Activated CD8-positive, alpha-beta memory T cell treated with anti-CD3 and anti-CD28 coated beads for 48 hours (primary cell): ENCODE results near the gene ZSCAN5A.
"Not testable (repeated sequence)": the region's sequence is repeated elsewhere in the genome, so short reads cannot be mapped to it uniquely, and the experiment has no call there.

Experiments used
- DNase-seq, 3 experiments: peaks; one replicate each; pipeline ENCODE4 v3.0.0-alpha.2; 2020; ENCODE audit warnings: low read depth in 2 of 3, low spot score in 2 of 3

Gene ZSCAN5A

DNA sequence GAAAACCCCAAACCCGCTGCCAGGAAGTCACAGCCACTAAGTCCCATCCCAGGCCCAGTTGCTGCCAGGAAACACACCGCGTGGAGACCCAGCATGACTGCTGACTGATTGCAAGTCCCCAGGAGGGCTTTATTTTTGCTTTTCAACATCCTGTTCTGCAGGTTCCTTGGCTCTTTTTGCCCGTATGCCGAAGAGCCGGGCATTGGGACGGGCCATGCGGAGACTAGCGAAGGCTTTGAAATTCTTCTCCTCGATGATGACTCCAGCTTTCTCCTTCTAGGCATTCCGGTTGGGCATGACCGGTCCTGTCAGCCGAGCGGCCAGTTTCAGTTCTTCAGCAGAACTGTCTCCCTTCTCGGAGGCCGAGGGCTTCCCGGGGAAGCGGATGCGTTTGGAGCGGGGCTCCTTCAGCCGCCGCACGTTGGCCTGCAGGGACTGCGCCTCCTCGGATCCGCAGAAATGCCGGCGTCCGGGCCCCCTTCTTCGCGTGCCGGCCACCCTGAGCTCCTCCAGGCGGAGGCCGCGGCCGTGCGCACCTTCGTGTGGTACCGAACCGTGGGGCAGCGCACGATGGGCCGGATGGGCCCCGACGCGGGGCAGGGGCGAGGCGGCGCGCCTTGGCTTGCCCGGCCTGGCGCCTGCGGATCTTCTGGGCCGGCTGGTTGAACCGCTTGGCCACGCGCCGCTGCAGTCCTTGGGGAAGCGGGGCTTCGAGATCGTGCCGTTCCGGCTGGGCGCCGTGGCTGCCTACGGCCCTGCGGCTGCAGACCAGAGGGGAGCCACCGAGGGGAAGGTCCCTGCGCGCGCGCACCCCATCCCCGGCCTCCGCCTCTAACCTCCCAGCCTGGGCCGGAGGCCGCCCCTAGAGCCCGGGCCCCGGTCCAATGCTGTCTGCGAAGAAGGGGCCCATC lies 97.3 kb downstream of the ZSCAN5A start:
- no peak for DNase-seq

GRCh38 chr19:56211718-56212117 lies 102.9 kb downstream of the ZSCAN5A start:
- no peak for DNase-seq

DNA sequence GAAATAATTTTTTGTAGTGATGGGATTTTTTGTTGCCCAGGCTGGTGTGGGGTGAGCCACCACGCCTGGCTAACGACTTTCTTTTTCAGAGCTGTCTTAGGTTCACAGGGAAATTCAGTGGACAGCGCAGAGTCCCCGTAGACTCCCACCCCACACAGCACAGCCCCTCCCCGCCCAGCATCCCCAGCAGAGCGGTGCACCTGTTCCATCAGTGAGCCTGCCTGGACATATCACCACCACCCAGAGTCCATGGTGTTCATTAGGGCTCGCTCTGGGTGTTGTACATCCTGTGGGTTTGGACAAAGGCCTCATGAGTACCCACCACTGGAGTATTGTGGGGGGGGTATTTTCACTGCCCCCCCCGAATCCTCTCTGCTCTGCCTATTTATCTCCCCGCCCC lies 104.6 kb downstream of the ZSCAN5A start:
- not testable (repeated sequence) for DNase-seq

DNA sequence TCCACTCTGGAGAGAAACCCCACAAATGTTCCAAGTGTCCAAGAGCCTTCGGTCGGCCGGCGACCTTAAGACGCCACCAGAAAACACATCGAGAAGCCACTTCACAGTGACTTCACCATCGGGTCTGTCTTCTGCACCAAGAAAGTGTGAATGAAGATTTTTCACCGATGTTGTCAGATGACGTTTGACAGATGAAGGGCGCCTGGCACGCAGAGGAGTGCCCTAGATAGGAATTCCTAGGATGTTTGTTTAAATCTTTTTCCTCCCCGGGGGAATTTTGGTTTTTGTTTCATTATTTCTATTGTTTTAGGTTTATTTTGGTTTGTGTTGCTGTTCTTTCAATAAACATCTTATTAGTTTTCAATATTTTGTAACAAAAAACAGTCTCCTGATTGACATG lies 105.5 kb downstream of the ZSCAN5A start:
- DNase-seq = no peak

GRCh38 chr19:56207581-56207980 lies 107.1 kb downstream of the ZSCAN5A start:
- not testable (repeated sequence) for DNase-seq

- no peak for DNase-seq
These were observed 112.7 kb downstream of the ZSCAN5A start, which contains the start of gene ZSCAN5C for GRCh38 chr19:56201973-56202372. Gene ZSCAN5C (plus strand): TSS chr19:56202273. CDS start chr19:56205914, 3,641 bp downstream.

DNA sequence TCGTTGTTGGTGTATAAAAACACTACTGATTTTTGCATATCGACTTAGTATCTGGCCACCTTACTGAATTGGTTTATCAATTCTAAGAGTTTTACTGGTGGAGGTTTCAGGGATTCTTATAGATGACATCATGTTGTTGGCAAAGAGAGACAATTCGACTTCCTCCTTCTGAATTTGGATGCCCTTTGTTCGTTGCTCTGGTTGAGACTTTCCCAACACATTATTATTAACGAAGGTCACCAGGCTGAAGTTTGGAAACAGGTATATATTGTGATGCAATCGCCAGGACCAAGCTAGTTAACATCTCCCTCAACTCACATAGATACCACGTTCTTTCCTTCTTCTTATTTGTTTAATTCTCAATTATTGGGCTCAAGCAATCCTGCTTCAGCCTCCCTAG lies 115.0 kb downstream of the ZSCAN5A start:
- DNase-seq = no peak

GRCh38 chr19:56197646-56198045 lies 117.0 kb downstream of the ZSCAN5A start, which contains the start of gene ZSCAN5B:
Gene ZSCAN5B (minus strand): TSS chr19:56197783. CDS start chr19:56193052, 4,731 bp downstream.
- DNase-seq = not testable (repeated sequence)

DNA sequence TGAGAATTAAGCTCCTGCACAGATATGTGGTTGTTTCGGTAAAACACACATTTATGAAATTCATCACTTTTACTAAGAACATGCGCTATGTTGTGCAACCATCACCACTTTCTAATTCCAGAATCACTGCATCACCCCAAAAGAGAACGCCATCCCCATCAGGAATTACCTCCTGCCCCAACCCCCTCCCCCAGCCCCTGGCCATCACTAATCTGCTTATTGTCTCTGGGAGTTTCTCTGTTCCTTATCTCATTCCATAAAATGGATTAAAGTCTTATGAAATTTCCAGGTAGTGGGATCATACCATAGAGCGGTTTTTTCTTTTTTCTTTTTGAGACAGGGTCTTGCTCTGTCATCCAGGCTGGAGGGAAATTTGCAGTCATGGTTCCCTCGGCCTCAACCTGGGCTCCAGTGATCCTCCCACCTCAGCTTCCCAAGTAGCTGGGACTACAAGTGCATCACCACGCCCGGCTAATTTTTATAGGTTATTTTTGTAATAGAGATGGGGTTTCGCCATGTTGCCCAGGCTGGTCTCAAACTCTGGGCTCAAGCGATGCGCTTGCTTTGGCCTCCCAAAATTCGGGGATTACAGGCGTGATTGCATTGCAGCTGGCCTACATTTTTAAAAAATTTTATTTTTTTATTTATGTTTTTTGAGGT lies 120.5 kb downstream of the ZSCAN5A start:
- DNase-seq = no peak

DNA sequence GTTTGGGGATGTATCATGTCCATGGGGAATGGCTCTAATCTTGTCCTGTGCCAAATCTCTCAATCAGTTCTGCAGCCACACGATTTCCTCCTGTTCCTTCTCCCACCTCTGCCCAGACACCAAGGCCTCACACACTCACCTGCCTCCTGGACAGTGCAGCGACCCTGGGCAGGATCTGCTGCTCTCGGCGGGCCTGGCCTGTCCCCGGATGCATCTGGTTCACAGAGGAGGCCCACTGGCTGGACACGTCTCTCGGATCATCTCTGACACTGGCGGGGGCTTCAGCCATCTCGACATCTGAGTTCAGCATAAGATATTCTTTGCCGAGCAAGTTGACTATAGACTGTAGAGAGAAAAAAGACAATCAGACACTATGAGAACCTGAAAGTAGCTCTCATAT lies 122.9 kb downstream of the ZSCAN5A start:
- DNase-seq = no peak

DNA sequence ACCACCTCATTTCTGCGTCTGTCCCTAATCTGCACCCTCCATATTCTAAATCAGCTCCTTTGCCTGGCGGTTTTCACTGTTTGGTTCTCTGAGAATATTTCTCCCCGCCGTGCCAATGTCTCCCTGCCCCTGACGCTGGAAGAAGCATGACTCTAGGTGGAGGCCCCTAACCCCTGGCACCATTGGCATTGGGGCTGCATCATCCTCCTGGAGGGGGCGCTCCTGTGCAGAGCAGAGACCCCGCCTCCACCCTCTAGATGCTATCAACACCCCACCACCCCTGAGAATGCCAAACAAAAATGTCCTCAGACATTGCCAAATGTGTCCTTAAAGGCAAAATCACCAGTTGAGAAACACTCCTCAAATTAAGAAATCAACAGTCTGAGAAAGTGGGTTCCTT lies 123.5 kb downstream of the ZSCAN5A start:
- no peak for DNase-seq

- no peak for DNase-seq
These were observed 124.9 kb downstream of the ZSCAN5A start for GRCh38 chr19:56189785-56190184.

GRCh38 chr19:56177564-56178243 lies 136.9 kb downstream of the ZSCAN5A start:
- DNase-seq = no peak

GRCh38 chr19:56176881-56177280 lies 137.8 kb downstream of the ZSCAN5A start:
- DNase-seq = no peak

GRCh38 chr19:56176310-56176709 lies 138.3 kb downstream of the ZSCAN5A start:
- not testable (repeated sequence) for DNase-seq

DNA sequence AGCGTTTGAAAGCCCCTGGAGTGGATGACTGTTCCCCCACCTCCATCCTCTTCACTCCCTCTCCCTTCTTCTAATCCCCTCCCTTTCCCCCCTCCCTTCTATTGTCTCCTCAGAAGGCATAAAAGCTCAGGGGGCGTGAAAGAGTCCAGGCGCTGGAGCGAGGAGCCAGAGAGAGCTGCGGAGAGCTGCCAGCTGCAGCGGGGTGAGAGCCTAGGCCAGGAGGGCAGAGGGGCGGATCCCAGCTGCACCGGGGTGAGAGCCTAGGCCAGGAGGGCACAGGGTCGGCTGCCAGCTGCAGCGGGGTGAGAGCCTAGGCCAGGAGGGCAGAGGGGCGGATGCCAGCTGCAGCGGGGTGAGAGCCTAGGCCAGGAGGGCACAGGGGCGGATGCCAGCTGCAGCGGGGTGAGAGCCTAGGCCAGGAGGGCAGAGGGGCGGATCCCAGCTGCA lies 138.8 kb downstream of the ZSCAN5A start, which contains the start of gene GALP:
Gene GALP, plus strand, starts transcription at position 148 of the 447 bp plus-strand sequence. CDS start 1,101 bp downstream, outside the sequence.
- not testable (repeated sequence) for DNase-seq

- DNase-seq = no peak
These were observed 140.1 kb downstream of the ZSCAN5A start for GRCh38 chr19:56174550-56174949.

GRCh38 chr19:56174086-56174485 lies 140.6 kb downstream of the ZSCAN5A start:
- DNase-seq = no peak
